Renal cortical epithelial cell (primary cell): ENCODE data around the gene ZC3HAV1. TPM values are rescaled to one million over a fixed set of nuclear protein-coding genes. Genes with fewer than 3 reads are reported as not detected.
A peak's percentile ranks its signal among the peaks of the same experiment; 100 is the strongest.
"Not testable (repeated sequence)": the region's sequence is repeated elsewhere in the genome, so short reads cannot be mapped to it uniquely, and the experiment has no call there.

Source experiments
- DNase-seq: peaks from one replicate; pipeline ENCODE4 v3.0.0-alpha.2; 2011; ENCODE audit warnings: low read depth
- total RNA-seq: library from RNA; depleted of rRNA; stranded (reverse); fragments of >200 nt; gene quantifications from 2 replicates; pipeline ENCODE4 v1.2.3, GENCODE V29; 2014

The ZC3HAV1 gene
- total RNA-seq, 1 donor from 2014 or later: 68.5 TPM

DNA sequence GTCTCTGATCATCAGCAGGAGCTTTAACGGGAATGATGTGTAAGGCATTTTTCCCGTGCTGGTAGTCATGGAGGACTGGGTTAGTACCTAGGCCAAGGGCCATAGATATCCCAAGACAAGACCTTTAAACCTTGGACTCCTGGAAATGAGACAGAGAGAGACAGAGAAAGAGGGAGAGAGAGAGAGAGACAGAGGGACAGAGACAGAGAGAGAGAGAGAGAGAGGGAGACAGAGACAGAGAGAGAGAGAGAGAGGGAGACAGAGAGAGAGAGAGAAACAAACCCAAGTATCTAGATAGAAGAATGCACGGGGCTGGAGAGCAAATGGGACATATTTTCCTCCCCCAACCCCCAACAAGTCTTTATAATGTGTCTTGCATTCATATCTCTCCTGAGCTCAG is 22.3 kb downstream of the ZC3HAV1 start:
- no peak for DNase-seq

DNA sequence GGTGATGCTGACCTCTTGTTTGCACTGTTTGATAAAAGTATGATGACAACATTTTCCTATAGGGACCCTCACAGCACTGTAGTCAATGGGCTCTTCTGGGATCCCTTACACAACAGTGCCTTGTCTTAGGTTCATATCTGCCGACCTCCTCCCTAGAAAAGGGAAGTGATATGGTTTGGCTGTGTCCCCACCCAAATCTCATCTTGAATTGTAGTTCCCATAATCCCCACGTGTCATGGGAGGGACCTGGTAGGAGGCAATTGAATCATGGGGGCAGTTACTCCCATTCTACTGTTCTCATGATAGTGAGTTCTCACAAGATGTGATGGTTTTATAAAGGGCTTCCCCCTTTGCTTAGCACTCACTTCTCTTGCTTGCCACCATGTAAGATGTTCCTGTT is 23.1 kb downstream of the ZC3HAV1 start:
- DNase-seq: no peak

DNA sequence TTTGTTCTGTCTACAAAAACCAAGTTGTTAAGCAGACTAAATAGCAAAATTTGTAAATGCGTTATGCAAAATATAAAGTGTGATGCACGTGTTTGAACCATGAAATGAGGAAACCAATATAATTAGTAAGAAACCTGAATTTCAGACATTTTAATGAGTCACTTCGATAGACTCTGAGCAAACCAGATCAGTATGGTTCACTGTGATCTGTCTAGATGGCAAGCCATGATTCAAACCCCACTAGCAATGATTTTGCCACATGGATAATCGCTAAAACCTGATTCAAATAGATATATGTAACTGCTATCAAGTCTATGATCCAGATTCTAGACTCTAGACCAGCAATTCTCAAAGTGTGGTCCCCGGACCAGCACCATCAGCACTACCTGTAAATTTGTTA is 24.8 kb downstream of the ZC3HAV1 start:
- no peak for DNase-seq

DNA sequence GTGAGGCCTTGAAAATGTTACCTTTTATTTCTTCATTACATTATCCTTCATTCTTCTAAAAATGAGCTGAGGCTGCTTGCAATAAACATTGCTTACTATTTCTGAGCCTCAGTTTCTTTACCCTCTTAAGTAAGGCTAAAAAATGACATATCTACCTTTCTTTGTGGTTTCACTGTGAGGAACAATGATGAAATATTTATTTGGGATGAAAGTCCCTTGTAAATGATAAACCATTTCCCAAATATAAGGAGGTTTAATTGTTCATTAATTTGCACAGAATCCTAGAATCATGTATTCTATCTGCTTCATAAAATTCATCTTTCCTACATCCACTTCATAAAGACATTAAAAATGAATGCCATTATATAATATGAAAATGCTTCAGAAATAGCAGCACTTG is 27.9 kb downstream of the ZC3HAV1 start:
- no peak for DNase-seq

DNA sequence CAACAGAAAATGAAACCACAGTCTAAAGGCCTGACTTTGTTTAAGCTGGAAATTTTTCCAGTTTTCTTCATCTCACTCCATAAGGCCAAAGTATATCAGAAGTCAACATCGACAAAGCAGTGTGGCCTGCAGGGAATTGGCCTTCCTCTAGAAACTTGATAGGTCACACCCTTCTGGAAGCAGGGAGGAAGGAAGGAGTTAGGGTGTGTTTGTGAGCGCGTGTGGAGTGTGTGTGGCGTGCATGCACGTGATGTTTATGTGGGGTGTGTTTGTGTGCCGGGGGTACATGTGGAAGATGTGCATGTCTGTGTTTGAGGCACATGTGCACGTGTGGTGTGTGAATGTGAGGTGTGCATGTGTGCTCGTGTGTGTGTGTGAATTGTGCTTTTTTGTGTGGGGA is 28.6 kb downstream of the ZC3HAV1 start:
- DNase-seq: no peak

DNA sequence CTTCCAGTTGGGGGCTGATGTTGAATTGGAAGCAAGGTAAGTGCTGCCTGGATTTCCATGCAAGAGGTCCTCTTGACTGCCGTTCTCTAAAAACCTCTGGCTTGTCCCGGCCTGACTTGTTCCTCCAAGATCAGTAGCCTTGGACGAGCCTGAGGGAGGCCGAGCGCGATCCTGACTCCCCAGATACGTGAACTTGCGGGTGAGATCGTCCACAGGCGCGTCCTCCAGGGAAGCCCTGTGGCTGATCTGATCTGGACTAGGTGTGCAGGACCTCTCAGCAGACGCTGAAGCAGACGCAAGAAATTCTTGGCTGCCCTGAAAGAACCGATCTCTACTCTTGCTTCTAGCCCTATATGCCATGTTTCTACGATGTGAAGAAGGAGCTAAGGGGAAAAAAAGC is 29.7 kb downstream of the ZC3HAV1 start:
- DNase-seq: no peak

DNA sequence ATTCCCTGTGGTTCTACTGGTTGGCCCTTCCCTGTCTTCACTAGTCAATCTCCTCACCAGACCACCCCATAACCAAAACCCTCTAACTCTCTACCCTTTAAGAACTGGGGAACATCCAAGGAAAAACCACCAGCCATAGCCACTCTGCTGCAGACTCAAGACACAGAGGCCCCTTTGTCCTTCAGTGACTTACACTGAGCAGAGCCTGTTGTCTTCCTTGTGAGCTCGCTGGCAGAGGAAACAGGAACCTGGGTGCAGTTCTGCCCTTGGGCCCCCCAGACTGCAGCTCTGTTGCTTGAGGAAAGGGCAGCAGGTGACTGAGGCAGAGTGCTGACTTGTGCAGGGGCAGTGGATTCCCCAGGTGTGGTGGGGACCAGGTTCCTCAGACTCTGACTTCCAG is 30.6 kb downstream of the ZC3HAV1 start:
- DNase-seq: no peak

DNA sequence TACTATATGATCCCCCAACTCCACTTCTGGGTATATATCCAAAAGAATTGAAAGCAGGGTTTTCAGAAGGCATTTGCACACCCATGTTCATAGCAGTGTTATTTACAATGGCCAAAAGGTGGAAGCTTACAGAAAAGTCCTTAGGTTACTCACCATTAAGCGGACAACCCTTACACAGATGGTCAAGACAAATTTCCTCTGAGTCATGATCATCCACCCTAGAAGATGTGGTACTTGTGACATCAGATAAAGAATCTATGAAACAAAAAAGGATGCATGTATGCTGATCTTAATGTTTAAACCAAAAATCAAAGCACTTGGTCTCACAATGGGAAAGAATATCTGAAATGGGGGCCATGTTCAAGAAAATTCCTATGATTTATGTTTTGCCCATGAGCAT is 31.1 kb downstream of the ZC3HAV1 start:
- no peak for DNase-seq

DNA sequence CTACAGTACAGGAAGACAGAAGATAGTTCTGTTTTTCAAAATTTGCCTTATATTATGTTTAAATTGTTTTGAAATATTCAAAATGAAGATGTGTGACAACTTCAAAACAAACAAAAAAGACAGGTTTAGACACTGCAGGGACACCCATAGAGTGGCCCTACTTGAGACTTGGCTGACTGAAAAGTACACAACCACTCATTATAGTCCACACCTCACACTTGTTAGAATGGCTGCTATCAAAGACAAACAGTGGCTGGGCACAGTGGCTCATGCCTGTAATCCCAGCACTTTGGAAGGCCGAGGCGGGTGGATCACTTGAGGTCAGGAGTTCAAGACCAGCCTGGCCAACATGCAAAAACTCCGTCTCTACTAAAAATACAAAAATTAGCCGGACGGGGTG is 31.8 kb downstream of the ZC3HAV1 start:
- not testable (repeated sequence) for DNase-seq

DNA sequence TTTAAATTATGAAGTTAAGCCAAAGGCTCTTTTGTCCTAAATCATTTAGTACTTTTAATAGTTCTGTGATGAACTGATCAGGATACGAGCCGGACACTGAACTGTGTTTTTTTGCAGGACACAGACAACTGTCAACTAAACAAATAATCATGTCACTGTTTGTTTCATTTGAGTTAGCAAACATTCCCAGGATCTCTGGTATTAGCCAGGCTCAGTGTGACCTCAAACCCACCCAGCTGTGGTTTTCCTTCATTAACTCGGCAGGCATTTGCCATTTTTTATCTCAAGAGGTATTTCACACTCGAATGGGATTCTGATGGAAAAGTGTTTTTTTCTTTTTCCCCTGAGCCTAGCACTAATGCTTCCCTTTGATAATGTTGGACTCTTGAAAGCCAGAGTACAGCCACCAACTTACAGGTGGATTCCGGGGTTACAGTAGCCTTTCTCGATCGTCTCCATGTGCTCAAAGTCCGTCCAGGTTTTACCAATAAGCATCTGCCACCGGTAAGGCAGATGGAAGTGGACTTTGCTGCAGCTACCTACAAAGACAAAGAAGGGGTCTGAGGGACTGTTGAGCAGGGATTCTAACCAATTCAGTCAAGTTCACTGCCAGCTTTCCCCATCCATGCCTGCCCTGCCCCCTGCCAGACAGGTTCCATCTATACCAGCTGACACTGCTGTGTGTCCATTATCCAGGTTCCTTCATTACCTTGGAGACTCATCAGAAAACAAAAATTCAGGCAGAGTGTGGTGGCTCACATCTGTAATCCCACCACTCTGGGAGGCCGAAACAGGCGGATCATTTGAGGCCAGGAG is 33.4 kb downstream of the ZC3HAV1 start:
- peak; percentile 73 for DNase-seq

DNA sequence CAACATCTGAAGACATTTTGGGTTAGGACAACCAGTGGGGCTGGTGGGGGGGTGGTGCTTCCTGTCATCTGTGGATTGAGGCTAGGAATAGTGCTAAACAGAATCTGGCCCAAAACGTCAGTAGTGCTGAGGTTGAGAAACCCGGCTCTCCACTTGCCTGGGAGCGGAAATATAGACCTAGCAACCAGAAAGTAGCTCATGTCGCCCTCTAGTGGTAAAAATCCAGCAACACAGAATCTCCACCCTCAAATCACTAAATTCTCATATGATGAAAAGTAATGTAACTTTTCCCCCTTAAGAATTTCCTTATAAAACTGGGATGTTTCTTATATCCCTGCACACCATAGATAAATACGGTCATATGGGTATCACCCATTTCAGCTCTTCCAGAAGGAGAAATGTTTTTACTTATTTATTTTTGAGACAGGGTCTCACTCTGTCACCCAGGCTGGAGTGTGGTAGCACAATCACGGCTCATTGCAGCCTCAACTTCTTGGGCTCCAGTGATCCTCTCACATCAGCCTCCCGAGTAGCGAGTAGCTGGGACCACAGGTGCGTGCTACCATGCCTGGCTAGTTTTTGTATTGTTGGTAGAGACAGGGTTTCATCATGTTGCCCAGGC is 34.4 kb downstream of the ZC3HAV1 start:
- DNase-seq: peak; percentile 80

DNA sequence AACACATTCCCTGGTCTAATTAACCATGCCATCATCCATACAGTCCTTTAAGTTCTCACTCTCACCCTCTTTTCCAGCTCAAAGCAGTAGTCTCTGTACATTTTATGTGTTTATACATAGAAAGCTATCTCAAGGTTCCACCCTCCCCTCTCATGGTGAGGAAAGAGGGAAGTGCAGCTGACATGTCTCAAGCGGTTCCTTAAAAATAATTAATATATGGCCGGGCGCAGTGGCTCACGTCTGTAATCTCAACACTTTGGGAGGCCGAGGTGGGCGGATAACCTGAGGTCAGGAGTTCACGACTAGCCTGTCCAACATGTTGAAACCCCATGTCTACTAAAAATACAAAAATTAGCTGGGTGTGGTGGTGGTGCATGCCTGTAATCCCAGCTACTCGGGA is 36.7 kb downstream of the ZC3HAV1 start:
- no peak for DNase-seq

DNA sequence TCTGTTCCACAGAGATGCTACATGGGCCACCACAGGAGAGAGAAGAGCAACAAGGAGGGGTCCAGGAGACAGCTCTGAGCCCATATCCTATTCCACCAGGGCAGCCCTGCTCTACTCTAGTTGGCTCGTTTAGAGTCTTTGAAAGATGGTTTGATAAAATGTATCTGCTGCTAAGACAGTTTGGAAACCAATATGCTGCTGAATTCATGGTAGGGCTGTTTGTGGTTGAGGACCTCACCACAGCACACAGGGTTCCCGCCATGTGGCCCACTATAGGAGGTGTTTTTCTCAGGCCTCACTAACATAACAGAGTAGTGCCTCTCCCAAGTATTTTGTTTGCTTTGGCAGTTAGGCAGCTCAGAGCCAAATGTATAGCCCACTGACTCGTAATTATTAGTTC is 37.8 kb downstream of the ZC3HAV1 start:
- no peak for DNase-seq

DNA sequence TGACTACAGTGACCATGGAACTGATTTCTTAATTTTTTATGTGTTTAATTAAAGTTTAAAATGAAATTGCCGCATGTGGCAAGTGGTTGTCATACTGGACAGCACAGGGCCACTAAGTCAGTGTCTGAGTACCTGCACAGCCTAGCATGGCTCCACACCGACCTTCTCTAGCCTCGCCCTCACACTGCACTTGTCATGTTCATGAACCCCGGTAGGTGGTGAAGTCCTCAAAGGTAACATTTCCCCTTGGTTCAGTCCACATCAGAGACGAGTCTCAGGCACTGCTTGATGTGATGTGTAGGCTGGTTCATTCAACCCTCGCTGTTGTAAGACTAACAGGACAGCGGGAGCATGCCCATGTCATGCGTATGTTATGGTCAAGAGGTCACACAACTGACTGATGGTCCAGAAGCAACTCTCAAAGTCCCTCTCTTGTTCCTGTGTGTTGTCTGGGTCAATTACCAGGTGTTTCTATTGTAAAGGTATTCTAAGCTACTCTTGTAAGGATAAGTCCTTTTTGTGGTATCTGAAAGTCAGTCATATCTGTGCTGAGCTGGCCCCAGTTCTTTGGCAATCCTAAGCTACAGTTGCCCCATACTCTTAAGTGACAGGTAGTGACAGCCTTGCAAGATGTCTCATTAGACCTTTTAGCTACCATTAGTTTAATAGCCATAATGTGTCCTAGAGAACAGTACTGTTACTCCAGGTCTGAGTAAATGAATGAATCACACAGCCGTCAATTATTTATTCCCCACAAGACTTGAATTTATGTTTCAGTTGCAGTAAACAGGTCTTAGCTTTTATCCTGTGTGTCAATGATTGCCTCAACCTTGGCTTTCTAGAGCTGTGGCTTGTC is 40.7 kb downstream of the ZC3HAV1 start:
- peak; percentile 83 for DNase-seq

DNA sequence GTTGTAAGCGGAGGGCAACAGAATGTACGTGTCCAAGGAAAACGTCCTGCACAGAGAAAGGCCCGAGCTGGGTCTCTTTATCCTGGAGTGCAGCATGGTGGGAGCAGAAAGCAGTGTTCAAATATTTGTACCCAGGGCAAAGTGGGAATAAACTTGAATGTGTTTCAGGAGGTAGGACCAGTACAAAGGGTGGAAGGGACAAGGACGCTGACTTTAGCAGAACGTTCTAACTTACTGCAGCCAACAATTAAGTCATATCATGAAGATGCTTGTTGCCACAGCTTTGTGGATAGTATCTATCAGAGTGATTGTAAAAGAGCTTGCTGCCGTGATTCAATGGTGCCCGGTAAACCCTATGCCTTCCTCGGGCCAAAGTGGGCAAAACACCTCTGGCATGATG is 43.2 kb downstream of the ZC3HAV1 start:
- DNase-seq: no peak

DNA sequence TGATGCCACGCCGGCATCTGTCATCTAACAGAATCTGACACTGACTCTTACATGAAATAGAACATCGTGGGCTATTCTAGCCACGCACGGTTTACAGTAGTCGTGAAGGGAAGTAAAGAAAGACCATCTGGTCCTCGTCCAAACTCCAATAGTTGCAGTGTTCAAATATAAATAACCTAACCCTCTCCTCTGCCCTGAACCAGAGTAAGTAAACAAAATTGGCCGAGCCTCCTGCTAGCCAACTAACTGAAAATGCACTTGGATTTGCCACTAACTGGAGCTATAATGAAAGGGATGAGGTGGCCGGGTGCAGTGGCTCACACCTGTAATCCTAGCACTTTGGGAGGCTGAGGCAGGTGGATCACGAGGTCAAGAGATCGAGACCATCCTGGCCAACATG is 44.2 kb downstream of the ZC3HAV1 start:
- no peak for DNase-seq

DNA sequence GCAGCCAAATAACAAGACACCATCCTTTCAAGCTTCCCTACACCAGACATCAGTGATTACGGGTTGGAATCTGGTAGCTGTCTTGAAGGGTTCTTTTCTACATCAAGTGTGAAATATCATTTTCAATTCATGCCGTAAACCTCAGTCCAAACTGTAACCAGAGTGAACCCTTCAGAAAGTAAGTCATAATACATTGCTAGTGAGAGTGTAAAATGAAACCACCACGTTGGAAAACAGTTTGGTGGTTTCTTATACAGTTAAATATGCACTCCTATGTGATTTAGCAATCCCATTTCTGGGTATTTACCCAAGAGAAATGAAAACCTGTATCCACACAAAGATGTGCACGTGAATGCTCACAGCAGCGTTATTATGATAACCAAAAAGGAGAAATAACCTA is 48.1 kb downstream of the ZC3HAV1 start:
- no peak for DNase-seq

DNA sequence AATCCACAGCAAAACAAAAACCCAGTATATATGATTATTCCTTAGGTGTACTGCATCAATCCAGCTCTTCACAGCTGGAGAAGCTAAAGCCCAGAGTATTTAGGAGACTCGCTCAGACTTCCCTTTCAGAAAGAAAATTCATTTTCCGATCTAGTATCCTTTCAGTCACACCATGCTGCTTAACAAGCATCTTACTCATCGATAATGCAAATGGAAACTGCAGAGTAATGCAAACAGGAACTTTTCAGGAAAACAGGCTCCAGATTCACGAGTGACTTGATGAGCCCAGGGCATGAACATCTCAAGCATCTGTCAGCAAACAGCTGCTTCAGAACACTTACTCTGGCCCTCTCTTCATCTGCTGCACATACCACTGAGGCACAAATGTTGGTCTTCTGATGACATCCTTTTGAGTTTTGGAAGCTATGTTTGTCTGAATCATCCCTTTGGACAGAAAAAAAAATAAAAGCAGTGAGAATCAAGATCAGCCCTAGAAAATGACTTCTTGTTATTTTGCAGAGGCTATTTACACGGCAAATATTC is 48.8 kb downstream of the ZC3HAV1 start:
- DNase-seq: no peak

DNA sequence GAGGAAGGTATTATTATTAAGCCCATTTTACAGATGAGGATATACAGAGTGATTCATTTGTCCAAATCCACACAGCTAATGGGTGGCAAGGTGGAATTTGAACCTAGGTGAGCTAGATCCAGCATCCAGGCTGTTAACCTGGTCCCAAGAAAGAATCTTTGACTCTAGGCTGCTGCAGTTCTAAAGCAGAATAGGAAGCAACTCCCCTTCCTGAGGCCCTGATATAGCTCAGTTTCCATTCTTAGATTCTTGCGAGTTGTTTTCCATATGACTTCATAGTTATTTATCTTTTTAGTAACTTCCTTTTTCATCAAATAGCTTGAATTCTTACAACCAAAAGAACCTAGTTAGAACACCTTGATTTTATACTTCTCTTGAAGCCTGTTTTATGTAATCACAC is 49.6 kb downstream of the ZC3HAV1 start:
- DNase-seq: no peak

DNA sequence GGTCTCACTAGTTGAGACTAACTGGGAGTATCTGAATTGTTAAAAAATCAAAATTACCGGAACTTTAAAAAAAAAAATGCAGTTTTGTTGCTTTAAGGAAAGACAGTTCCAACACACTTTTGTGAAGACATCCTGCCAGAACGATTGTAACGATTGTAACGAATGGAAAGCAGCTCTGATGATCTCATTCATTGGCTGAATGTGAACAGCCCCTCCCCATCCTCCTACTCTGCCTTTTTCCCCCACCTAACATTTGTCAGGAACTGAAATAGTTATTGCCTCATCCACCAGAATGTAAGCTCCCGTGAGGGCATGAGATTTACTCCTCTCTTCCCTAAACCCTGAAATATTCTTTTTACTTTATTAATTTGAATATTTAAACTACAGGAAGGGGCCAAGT is 50.6 kb downstream of the ZC3HAV1 start:
- DNase-seq: no peak

DNA sequence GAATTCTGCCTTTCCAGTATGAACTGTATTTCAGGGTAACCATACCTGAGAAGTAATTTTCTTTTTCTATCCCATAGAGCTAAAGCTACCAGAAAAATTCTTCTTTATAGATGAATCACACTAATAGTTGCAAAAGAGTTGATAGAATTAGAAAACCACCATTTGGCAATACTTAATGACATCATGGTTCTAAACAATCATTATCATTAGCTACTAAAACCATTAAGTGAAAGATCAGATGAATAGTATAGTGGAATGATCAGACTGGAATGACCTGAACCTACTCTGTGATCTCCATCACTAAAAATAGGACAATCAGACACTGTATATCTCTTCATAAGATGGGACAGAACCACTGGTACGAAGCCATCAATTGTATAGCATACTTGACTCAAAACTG is 53.8 kb downstream of the ZC3HAV1 start:
- DNase-seq: no peak

DNA sequence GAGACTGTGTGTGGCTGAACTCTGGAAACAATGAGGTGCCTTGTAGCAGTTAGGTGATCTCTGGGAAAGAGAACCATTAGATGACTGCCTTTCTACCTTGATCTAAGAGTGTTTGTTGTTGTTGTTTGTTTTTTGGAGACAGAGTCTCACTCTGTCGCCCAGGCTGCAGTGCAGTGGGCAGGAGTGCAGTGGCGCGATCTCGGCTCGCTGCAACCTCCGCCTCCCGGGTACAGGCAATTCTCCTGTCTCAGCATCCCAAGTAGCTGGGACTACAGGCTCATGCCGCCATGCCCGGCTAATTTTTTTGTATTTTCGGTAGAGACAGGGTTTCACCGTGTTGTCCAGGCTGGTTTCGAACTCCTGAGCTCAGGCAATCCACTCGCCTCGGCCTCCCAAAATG is 54.9 kb downstream of the ZC3HAV1 start:
- not testable (repeated sequence) for DNase-seq
